ENCODE results near the gene NFAM1. TPM values are rescaled to one million over a fixed set of nuclear protein-coding genes. Genes with fewer than 3 reads are reported as not detected.

Gene NFAM1
- total and polyA plus RNA-seq, 2 experiments from 2014 or later: 0.11 to 0.49 TPM

DNA sequence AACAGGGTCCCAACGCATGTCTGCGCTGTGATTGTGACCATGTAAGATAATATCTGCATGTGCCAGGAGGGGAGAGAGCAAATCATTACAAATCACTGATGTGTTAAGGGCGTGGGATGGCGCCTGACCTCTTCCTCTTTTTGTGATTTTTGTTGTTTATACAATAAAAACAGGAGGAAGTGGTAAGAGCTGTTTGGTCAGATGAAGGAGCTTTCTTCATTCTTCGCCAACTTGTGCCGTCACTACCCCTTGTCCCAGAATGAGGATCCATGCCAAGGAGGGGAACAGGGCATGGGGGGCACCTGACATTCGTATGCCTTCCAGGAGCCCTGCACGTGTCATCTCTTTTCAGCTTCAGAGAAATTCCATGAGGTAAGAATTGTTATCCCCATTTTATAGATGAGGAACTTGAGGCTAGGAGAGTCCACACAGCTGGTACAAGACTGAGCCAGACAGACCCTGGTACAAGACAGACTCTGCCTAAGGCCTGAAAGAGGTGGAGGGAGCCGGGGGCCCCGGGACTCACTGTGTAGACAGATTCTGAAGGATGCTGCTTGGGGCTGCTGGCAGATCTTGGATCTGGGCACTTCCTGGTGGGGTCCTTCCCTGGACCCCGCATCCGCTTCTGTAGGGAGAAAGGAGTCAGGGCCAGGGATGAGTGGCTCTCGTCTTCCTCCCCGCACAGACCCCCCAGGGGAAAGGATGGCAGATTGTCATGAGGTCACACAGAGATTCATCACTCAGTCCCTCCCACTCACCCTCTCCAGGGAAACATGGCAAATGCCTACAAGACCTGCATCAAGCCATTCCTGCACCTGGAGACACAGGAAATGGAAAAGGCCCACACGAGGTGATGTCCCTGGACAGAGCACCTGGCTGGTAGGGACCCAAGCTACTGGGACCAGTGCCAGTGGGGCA is 34.6 kb downstream of the NFAM1 start (continued):
- no peak for TF ChIP-seq REST (IDR thresholded peaks at IDR 0.05; ENCODE audit: unreplicated experiment)
- no peak for TF ChIP-seq EZH2 (IDR thresholded peaks at IDR 0.05; ENCODE audit: low read depth, unreplicated experiment)
- TF ChIP-seq CREB1 (CRISPR knock-in tag; IDR thresholded peaks at IDR 0.05; ENCODE audit: low read depth): no peak
- TF ChIP-seq ZNF114 (CRISPR knock-in tag; IDR thresholded peaks at IDR 0.05): no peak
- no peak for TF ChIP-seq JUNB (IDR thresholded peaks at IDR 0.05; ENCODE audit: unreplicated experiment)

- H3K4me3 Mint-ChIP-seq: no peak overlapping the region
- Histone ChIP-seq H3K27me3 (ENCODE audit: insufficient read depth) (no peaks in the 10 kb centered on the region), H3F3A (replicated peaks; ENCODE audit: low read depth) (0 out of 2 replicates have a peak, but pooled peaks cover 5% of the 10 kb centered on the region), H4K20me1 (replicated peaks; ENCODE audit: insufficient read depth) (no peaks in the 10 kb centered on the region), H3K9me2 (ENCODE audit: insufficient read depth) (no peaks in the 10 kb centered on the region), H2AFZ (no peak overlapping the region), H3K4me2 (no peak overlapping the region), H3K4me3 (no peak overlapping the region), H3K79me2 (replicated peaks; ENCODE audit: insufficient read depth) (no peaks in the 10 kb centered on the region), H3K27ac (ENCODE audit: low read depth) (no peak overlapping the region), H3K36me3 (ENCODE audit: insufficient read depth) (no peaks in the 10 kb centered on the region), H3K4me1 (ENCODE audit: insufficient read depth) (no peaks in the 10 kb centered on the region)
- H3K27ac Mint-ChIP-seq: no peak overlapping the region
- H3K9me3 Mint-ChIP-seq: no peaks in the 10 kb centered on the region
- H3K36me3 Mint-ChIP-seq (ENCODE audit: low read depth): no peaks in the 10 kb centered on the region; the same call in 2 of the 3 replicates
- TF ChIP-seq ZNF114 (CRISPR knock-in tag; IDR thresholded peaks at IDR 0.05) (no peak), EZH2phosphoT487 (IDR thresholded peaks at IDR 0.05; ENCODE audit: unreplicated experiment) (no peak)
- TF ChIP-seq, protein P1, sequence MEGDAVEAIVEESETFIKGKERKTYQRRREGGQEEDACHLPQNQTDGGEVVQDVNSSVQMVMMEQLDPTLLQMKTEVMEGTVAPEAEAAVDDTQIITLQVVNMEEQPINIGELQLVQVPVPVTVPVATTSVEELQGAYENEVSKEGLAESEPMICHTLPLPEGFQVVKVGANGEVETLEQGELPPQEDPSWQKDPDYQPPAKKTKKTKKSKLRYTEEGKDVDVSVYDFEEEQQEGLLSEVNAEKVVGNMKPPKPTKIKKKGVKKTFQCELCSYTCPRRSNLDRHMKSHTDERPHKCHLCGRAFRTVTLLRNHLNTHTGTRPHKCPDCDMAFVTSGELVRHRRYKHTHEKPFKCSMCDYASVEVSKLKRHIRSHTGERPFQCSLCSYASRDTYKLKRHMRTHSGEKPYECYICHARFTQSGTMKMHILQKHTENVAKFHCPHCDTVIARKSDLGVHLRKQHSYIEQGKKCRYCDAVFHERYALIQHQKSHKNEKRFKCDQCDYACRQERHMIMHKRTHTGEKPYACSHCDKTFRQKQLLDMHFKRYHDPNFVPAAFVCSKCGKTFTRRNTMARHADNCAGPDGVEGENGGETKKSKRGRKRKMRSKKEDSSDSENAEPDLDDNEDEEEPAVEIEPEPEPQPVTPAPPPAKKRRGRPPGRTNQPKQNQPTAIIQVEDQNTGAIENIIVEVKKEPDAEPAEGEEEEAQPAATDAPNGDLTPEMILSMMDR (conservative IDR thresholded peaks at IDR 0.05; ENCODE audit: low read depth in 2 of 2): peak; percentile 34 to 55; a peak in 3 of 4 replicates
- TF ChIP-seq, protein P2, sequence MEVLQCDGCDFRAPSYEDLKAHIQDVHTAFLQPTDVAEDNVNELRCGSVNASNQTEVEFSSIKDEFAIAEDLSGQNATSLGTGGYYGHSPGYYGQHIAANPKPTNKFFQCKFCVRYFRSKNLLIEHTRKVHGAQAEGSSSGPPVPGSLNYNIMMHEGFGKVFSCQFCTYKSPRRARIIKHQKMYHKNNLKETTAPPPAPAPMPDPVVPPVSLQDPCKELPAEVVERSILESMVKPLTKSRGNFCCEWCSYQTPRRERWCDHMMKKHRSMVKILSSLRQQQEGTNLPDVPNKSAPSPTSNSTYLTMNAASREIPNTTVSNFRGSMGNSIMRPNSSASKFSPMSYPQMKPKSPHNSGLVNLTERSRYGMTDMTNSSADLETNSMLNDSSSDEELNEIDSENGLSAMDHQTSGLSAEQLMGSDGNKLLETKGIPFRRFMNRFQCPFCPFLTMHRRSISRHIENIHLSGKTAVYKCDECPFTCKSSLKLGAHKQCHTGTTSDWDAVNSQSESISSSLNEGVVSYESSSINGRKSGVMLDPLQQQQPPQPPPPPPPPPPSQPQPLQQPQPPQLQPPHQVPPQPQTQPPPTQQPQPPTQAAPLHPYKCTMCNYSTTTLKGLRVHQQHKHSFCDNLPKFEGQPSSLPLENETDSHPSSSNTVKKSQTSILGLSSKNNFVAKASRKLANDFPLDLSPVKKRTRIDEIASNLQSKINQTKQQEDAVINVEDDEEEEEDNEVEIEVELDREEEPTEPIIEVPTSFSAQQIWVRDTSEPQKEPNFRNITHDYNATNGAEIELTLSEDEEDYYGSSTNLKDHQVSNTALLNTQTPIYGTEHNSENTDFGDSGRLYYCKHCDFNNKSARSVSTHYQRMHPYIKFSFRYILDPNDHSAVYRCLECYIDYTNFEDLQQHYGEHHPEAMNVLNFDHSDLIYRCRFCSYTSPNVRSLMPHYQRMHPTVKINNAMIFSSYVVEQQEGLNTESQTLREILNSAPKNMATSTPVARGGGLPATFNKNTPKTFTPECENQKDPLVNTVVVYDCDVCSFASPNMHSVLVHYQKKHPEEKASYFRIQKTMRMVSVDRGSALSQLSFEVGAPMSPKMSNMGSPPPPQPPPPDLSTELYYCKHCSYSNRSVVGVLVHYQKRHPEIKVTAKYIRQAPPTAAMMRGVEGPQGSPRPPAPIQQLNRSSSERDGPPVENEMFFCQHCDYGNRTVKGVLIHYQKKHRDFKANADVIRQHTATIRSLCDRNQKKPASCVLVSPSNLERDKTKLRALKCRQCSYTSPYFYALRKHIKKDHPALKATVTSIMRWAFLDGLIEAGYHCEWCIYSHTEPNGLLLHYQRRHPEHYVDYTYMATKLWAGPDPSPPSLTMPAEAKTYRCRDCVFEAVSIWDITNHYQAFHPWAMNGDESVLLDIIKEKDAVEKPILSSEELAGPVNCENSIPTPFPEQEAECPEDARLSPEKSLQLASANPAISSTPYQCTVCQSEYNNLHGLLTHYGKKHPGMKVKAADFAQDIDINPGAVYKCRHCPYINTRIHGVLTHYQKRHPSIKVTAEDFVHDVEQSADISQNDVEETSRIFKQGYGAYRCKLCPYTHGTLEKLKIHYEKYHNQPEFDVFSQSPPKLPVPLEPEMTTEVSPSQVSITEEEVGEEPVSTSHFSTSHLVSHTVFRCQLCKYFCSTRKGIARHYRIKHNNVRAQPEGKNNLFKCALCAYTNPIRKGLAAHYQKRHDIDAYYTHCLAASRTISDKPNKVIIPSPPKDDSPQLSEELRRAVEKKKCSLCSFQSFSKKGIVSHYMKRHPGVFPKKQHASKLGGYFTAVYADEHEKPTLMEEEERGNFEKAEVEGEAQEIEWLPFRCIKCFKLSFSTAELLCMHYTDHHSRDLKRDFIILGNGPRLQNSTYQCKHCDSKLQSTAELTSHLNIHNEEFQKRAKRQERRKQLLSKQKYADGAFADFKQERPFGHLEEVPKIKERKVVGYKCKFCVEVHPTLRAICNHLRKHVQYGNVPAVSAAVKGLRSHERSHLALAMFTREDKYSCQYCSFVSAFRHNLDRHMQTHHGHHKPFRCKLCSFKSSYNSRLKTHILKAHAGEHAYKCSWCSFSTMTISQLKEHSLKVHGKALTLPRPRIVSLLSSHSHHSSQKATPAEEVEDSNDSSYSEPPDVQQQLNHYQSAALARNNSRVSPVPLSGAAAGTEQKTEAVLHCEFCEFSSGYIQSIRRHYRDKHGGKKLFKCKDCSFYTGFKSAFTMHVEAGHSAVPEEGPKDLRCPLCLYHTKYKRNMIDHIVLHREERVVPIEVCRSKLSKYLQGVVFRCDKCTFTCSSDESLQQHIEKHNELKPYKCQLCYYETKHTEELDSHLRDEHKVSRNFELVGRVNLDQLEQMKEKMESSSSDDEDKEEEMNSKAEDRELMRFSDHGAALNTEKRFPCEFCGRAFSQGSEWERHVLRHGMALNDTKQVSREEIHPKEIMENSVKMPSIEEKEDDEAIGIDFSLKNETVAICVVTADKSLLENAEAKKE (CRISPR knock-in tag; IDR thresholded peaks at IDR 0.05): no peak
- peaks cover 2% of the 10 kb centered on the region for H3K27me3 Mint-ChIP-seq (ENCODE audit: insufficient read depth, low read depth, poor library complexity)
- DNase-seq (ENCODE audit: low spot score): peak; percentile 58
- ATAC-seq: peak; percentile 40
- peaks cover 14% of the 10 kb centered on the region for H3K4me1 Mint-ChIP-seq
These were observed 35.4 kb downstream of the NFAM1 start for GRCh38 chr22:42396621-42397331.

All from GM23338 (cell line).